NCI-H82 treated with DMSO at 0.1 percent for 48 hours (cell line): ENCODE data around the gene TMEM25.
"Not testable (repeated sequence)": the region's sequence is repeated elsewhere in the genome, so short reads cannot be mapped to it uniquely, and the experiment has no call there.

Experiments
- DNase-seq: peaks from one replicate; lab custom pipeline; 2025; ENCODE audit not compliant: unreplicated experiment; lab: John Stamatoyannopoulos, UW

Gene TMEM25

GRCh38 chr11:118531597-118532084 is 649 bp downstream of the TMEM25 start:
- DNase-seq, result no peak

DNA sequence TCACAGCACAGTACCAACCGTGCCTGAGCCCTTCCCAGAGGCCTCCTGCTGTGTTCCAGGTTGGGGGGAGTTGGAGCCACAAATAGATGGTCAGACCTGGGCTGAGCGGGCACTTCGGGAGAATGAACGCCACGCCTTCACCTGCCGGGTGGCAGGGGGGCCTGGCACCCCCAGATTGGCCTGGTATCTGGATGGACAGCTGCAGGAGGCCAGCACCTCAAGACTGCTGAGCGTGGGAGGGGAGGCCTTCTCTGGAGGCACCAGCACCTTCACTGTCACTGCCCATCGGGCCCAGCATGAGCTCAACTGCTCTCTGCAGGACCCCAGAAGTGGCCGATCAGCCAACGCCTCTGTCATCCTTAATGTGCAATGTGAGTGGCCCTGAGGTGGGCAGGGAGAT is 1.1 kb downstream of the TMEM25 start:
- DNase-seq, result no peak

- DNase-seq, result no peak
Observed at GRCh38 chr11:118532852-118533768, 2.1 kb downstream of the TMEM25 start.

DNA sequence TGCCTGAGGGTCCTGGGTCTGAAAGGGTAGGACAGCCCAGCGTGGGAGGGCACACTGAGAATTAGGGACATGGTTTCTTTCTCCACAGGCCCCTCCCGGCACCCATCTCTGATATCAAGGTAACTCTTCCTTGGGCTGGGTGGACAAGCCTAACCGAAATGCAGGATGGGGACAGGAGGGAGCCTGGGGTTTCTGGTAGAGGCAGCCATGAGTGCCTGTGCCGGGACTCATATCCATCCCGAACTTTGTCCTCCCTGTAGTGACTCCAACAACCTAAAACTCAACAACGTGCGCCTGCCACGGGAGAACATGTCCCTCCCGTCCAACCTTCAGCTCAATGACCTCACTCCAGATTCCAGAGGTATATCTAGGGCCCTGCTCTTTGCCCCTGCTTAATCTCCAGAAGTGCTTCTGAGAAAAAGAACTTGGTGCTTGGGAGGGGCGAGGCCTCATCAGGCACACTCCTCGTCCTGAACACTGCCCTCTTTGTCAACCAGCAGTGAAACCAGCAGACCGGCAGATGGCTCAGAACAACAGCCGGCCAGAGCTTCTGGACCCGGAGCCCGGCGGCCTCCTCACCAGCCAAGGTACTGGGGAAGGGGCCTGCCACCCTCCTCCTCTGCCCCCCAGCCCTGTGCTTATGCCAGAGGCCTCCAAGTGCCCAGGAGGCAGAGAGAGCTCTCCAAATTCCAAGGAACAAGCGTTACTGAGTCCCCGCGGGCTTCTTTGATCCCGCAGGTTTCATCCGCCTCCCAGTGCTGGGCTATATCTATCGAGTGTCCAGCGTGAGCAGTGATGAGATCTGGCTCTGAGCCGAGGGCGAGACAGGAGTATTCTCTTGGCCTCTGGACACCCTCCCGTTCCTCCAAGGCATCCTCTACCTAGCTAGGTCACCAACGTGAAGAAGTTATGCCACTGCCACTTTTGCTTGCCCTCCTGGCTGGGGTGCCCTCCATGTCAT is 3.1 kb downstream of the TMEM25 start:
- no peak for DNase-seq

- no peak for DNase-seq
Observed at GRCh38 chr11:118535261-118535660, 4.3 kb downstream of the TMEM25 start.

GRCh38 chr11:118536726-118537125 is 5.7 kb downstream of the TMEM25 start:
- no peak for DNase-seq

GRCh38 chr11:118537409-118537980 is 6.5 kb downstream of the TMEM25 start:
- DNase-seq, result no peak

GRCh38 chr11:118544010-118544646 is 13.1 kb downstream of the TMEM25 start:
- no peak for DNase-seq

GRCh38 chr11:118544647-118545010 is 13.6 kb downstream of the TMEM25 start:
- DNase-seq, result no peak

DNA sequence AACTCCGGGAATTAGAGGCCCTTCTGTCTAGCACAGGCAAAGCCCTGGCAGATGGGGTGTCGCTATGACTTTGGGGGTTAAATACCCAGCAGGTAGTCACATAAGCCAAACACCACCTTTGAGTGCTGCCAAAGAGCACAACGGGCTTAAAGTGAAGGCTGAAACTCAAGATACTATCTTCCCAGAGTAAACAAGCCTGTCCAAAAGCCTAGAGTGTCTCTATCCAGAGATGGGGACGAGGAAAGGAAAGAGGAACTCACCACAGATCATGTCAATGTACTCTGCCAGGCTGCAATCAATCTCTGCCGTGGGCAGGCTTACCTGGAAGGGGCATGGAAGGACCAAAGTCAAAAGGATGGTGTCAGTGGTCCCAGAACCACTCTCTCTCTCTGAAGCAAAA is 14.5 kb downstream of the TMEM25 start:
- no peak for DNase-seq

DNA sequence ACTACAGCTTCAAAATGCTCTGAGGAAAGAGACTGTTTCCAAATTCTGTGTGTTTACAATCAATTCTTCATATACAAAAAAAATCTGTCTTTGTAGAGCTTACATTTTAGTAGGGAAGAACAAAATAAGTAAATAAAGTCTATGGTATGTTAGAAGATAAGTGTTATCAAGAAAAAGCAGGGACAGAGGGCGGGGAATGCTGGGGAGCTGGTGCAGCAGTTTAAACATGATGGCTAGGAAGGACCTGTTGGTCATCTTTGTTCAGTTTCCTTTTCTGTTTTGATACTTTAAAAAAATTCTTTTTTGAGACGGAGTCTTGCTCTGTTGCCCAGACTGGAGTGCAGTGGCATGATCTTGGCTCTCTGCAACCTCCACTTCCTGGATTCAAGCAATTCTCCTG is 16.1 kb downstream of the TMEM25 start:
- no peak for DNase-seq

DNA sequence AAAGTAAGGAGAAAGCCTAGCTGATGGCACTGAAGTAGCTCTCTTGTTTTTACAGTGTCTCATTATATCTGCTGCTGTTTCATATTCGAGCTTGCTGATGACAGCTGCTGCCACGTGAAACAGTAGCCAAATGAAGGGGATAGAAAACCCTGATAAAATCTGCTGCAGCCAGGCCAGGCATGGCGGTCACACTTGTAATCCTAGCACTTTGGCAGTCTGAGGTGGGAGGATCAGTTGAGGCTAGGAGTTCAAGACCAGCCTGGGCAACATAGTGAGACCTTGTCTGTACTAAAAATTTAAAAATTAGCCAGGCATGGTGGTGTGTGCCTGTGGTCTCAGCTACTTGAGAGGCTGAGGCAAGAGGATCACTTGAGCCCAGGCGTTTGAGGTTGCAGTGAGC is 21.3 kb downstream of the TMEM25 start:
- no peak for DNase-seq

DNA sequence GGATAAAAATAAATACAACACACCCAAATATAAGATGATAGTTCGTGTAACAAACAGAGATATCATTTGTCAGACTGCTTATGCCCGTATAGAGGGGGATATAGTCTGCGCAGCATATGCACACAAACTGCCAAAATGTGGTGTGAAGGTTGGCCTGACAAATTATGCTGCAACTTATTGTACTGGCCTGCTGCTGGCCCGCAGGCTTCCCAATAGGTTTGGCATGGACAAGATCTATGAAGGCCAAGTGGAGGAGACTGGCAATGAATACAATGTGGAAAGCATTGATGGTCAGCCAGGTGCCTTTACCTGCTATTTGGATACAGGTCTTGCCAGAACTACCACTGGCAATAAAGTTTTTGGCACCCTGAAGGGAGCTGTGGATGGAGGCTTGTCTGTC is 29.8 kb downstream of the TMEM25 start:
- no peak for DNase-seq

- DNase-seq, result no peak
Observed at GRCh38 chr11:118565051-118565450, 34.1 kb downstream of the TMEM25 start.

DNA sequence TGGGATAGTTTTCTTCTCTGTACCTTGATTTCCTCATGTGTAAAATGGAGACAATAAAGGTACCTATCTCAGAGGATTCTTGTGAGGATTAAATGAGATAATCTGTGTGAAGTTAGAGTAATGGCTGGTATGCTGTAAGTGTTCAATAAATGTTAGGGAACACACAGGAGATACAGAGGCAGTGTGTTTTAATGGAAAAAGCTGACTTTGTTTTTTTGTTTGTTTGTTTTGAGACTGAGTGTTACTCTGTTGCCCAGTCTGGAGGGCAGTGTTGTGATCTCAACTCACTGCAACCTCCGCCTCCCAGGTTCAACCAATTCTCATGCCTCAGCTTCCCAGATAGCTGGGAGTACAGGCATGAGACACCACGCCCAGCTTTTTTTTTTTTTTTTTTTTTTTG is 38.7 kb downstream of the TMEM25 start:
- DNase-seq, result no peak

GRCh38 chr11:118570787-118571186 is 39.8 kb downstream of the TMEM25 start:
- no peak for DNase-seq

GRCh38 chr11:118571701-118572060 is 40.7 kb downstream of the TMEM25 start:
- DNase-seq, result not testable (repeated sequence)

- DNase-seq, result peak; percentile 10
Observed at GRCh38 chr11:118572061-118572980, 41.3 kb downstream of the TMEM25 start, which contains the start of gene ARCN1. ARCN1 (plus strand) TSS chr11:118572409; CDS start chr11:118572548, 139 bp downstream.

DNA sequence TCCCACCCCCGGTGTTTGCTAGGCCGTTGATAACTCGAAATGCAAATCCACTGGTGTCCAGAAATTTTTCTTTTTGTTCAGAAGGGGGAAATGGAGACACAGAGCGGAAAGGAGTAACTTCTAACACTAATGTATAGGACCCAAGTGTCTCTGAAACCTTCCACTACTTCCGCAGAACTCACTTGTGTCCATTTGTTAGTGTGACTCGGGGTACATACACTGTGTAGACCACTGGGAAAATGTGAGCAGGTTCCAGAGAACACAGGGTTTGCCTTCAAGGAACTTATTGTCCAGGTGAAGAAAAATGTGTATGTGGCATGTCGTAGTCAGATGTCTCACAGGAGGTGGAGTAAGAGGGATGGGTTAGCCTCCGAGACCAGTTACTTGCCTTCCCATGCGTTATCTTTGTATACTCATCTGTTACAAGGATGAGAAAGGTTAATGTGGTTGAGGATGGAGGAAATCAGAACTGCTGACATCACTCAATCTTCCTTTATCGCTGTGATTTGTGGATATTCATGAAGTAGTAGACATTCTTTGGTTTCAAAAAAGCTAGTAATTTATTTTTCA is 42.1 kb downstream of the TMEM25 start:
- no peak for DNase-seq
